Measurements from ENCODE around the gene RHOJ.

The RHOJ gene

DNA sequence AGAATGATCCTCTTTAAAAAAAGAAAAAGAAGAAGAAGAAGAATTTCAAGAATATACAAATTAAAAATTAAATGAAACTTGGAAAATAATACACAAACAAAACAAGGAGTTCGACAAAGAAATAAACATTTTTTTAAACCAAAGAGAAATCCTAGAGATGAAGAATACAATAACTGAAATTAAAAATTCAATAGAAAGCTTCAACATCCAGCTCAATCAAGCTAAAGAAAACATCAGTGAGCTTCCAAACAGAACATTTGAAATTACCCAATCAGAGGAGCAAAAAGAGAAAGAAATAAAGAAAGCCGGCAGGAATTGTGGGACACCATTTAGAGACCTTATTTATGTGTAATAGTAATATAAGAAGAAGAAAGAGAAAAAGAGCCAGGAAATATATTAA, 37.2 kb upstream of the RHOJ start:
- TF ChIP-seq MYC (IDR thresholded peaks at IDR 0.05; ENCODE audit: low read depth, low read length) (no peak), MAX (IDR thresholded peaks at IDR 0.05; ENCODE audit: low read depth, low read length) (no peak), CTCF (IDR thresholded peaks at IDR 0.05; ENCODE audit: low read depth, low read length) (no peak), POLR2A (IDR thresholded peaks at IDR 0.05; ENCODE audit: extremely low read depth, insufficient read length) (no peak)
- DNase-seq (ENCODE audit: low read depth) = no peak
- H3K4me3 ChIP-seq (ENCODE audit: low read depth, low read length) = no peak overlapping the region

GRCh38 chr14:63174760-63175191, 29.5 kb upstream of the RHOJ start:
- no peak overlapping the region for H3K4me3 ChIP-seq (ENCODE audit: low read depth, low read length)
- TF ChIP-seq MAX (IDR thresholded peaks at IDR 0.05; ENCODE audit: low read depth, low read length) (no peak), POLR2A (IDR thresholded peaks at IDR 0.05; ENCODE audit: extremely low read depth, insufficient read length) (no peak), CTCF (IDR thresholded peaks at IDR 0.05; ENCODE audit: low read depth, low read length) (peak; percentile 40), MYC (IDR thresholded peaks at IDR 0.05; ENCODE audit: low read depth, low read length) (no peak)
- peak; percentile 33 for DNase-seq (ENCODE audit: low read depth)

GRCh38 chr14:63175531-63175930, 28.7 kb upstream of the RHOJ start:
- H3K4me3 ChIP-seq (ENCODE audit: low read depth, low read length) = no peak overlapping the region
- TF ChIP-seq MYC (IDR thresholded peaks at IDR 0.05; ENCODE audit: low read depth, low read length) (no peak), POLR2A (IDR thresholded peaks at IDR 0.05; ENCODE audit: extremely low read depth, insufficient read length) (no peak), CTCF (IDR thresholded peaks at IDR 0.05; ENCODE audit: low read depth, low read length) (no peak), MAX (IDR thresholded peaks at IDR 0.05; ENCODE audit: low read depth, low read length) (no peak)
- no peak for DNase-seq (ENCODE audit: low read depth)

DNA sequence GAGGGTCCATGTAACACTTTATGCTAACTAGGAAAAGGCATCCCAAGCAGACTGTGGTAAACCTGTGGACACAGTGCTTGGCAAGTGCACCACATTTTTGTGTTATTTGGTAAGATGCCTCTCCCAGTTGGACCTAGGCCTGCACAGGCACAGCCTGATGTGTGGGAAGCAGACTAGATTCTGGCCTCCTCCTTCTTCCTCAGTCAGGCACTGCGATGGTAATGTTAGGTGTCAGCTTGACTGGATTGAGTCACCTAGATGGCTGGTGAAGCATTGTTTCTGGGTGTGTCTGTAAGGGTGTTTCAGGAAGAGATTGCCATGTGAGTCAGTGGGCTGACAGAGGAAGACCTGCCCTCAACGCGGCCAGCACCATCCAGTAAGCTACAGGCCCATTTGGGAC, 25.3 kb upstream of the RHOJ start:
- TF ChIP-seq MYC (IDR thresholded peaks at IDR 0.05; ENCODE audit: low read depth, low read length) (no peak), POLR2A (IDR thresholded peaks at IDR 0.05; ENCODE audit: extremely low read depth, insufficient read length) (no peak), MAX (IDR thresholded peaks at IDR 0.05; ENCODE audit: low read depth, low read length) (no peak), CTCF (IDR thresholded peaks at IDR 0.05; ENCODE audit: low read depth, low read length) (no peak)
- H3K4me3 ChIP-seq (ENCODE audit: low read depth, low read length) = no peak overlapping the region
- DNase-seq (ENCODE audit: low read depth) = no peak

DNA sequence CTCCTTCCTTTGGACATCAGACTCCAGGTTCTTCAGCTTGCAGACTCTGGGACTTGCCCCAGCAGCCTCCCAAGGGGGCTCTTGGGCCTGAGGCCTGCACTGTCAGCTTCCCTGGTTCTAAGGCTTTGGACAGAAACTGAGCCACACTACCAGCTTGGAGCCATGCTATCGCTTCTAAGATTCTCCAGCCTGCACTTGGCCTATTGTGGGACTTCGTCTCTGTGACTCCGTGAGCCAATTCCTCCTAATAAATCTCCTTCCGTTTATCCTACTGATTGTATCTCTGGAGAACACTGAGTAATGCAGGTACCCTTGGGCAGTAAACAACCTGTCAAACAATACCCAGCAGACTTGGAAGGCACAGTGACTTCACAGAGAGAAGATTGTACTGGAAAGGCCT, 24.9 kb upstream of the RHOJ start:
- DNase-seq (ENCODE audit: low read depth) = no peak
- no peak overlapping the region for H3K4me3 ChIP-seq (ENCODE audit: low read depth, low read length)
- TF ChIP-seq MYC (IDR thresholded peaks at IDR 0.05; ENCODE audit: low read depth, low read length) (no peak), POLR2A (IDR thresholded peaks at IDR 0.05; ENCODE audit: extremely low read depth, insufficient read length) (no peak), CTCF (IDR thresholded peaks at IDR 0.05; ENCODE audit: low read depth, low read length) (no peak), MAX (IDR thresholded peaks at IDR 0.05; ENCODE audit: low read depth, low read length) (no peak)

DNA sequence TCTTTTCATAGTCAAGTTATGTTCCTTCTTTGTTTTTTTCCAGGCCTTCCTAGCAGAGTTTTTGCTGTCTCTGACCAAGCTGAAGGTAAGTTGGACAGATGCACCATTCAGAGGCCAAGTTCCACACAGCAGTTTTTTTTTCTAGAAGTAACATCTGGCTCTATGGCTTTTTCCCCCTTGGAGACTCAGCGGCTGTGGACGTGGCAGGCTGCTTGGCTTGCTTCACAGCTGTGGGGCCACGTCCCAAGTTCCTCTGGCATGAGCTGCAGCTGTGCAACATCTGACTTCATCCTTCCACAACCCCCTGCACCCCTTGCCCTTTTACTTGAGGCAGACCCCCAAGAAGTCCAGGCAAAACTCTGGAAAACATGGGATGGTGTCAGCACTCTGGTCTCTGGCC, 24.2 kb upstream of the RHOJ start:
- TF ChIP-seq MYC (IDR thresholded peaks at IDR 0.05; ENCODE audit: low read depth, low read length) (no peak), CTCF (IDR thresholded peaks at IDR 0.05; ENCODE audit: low read depth, low read length) (no peak), MAX (IDR thresholded peaks at IDR 0.05; ENCODE audit: low read depth, low read length) (no peak), POLR2A (IDR thresholded peaks at IDR 0.05; ENCODE audit: extremely low read depth, insufficient read length) (no peak)
- no peak overlapping the region for H3K4me3 ChIP-seq (ENCODE audit: low read depth, low read length)
- no peak for DNase-seq (ENCODE audit: low read depth)
